NCI-H1105 (cell line): ENCODE results near the gene RAB35.

ENCODE experiments used
- DNase-seq: peaks from one replicate; lab custom pipeline; 2025; lab: John Stamatoyannopoulos, UW

The RAB35 gene

GRCh38 chr12:120116441-120116791 is at the start of gene RAB35:
Gene RAB35 (minus strand): TSS chr12:120116753. CDS start chr12:120116650, 103 bp downstream.
- no peak for DNase-seq

GRCh38 chr12:120164293-120164692 is 47.7 kb upstream of the RAB35 start:
- no peak for DNase-seq

- DNase-seq, result no peak
These were observed 46.2 kb upstream of the RAB35 start for GRCh38 chr12:120162763-120163162.

GRCh38 chr12:120161852-120162251 is 45.3 kb upstream of the RAB35 start:
- no peak for DNase-seq

GRCh38 chr12:120159509-120160237 is 43.1 kb upstream of the RAB35 start:
- no peak for DNase-seq

GRCh38 chr12:120158351-120158750 is 41.8 kb upstream of the RAB35 start:
- no peak for DNase-seq

GRCh38 chr12:120157678-120158077 is 41.1 kb upstream of the RAB35 start:
- no peak for DNase-seq

GRCh38 chr12:120156315-120157259 is 40.0 kb upstream of the RAB35 start:
- DNase-seq, result no peak

- DNase-seq, result no peak
These were observed 38.5 kb upstream of the RAB35 start for GRCh38 chr12:120155072-120155471.

- no peak for DNase-seq
These were observed 34.5 kb upstream of the RAB35 start for GRCh38 chr12:120150919-120151525.

GRCh38 chr12:120148011-120148410 is 31.5 kb upstream of the RAB35 start:
- no peak for DNase-seq

- DNase-seq, result no peak
These were observed 28.6 kb upstream of the RAB35 start for GRCh38 chr12:120145164-120145563.

GRCh38 chr12:120144215-120144614 is 27.7 kb upstream of the RAB35 start:
- no peak for DNase-seq

- DNase-seq, result no peak
These were observed 25.8 kb upstream of the RAB35 start for GRCh38 chr12:120142231-120142877.

- no peak for DNase-seq
These were observed 24.8 kb upstream of the RAB35 start for GRCh38 chr12:120141336-120141735.

GRCh38 chr12:120140603-120141002 is 24.1 kb upstream of the RAB35 start:
- no peak for DNase-seq

GRCh38 chr12:120139958-120140357 is 23.4 kb upstream of the RAB35 start:
- DNase-seq, result no peak

- no peak for DNase-seq
These were observed 21.8 kb upstream of the RAB35 start for GRCh38 chr12:120138366-120138765.

- DNase-seq, result no peak
These were observed 21.3 kb upstream of the RAB35 start for GRCh38 chr12:120137833-120138232.

GRCh38 chr12:120136093-120136770 is 19.7 kb upstream of the RAB35 start:
- no peak for DNase-seq

GRCh38 chr12:120134307-120134980 is 17.9 kb upstream of the RAB35 start:
- no peak for DNase-seq
